GM23338 (cell line): Measurements from ENCODE around the gene CERS3. TPM values are rescaled to one million over a fixed set of nuclear protein-coding genes. Genes with fewer than 3 reads are reported as not detected.

ENCODE experiments used
- ATAC-seq: fragments of 200-7000 bp; cut with Tn5 transposase; 3 replicates; pipeline ENCODE4 v1.9.1; 2020
- DNase-seq: peaks from one replicate; pipeline ENCODE4 v3.0.0-alpha.2; 2015; ENCODE audit warnings: low spot score
- H2AFZ ChIP-seq: fragments of 200-600 bp; sonication (generic); 2 replicates; pipeline ENCODE4 v1.8.0; 2016; ENCODE audit warnings: antibody characterized with exemption, mild to moderate bottlenecking, moderate library complexity
- H3F3A ChIP-seq: fragments of 200-600 bp; sonication (generic); replicated peaks from 2 replicates; pipeline ENCODE4 v1.8.0; 2017; ENCODE audit warnings: antibody characterized with exemption, mixed run types, low read depth
- H3K27ac ChIP-seq: fragments of 200-600 bp; sonication (generic); 2 replicates; pipeline ENCODE4 v1.6.1; 2016; ENCODE audit warnings: low read depth
- H3K27me3 ChIP-seq: fragments of 200-600 bp; sonication (generic); 2 replicates; pipeline ENCODE4 v1.8.0; 2016; ENCODE audit warnings: mild to moderate bottlenecking, mixed run types, moderate library complexity; ENCODE audit not compliant: insufficient read depth
- H3K36me3 ChIP-seq: fragments of 200-600 bp; sonication (generic); 2 replicates; pipeline ENCODE4 v1.8.0; 2016; ENCODE audit warnings: mild to moderate bottlenecking; ENCODE audit not compliant: insufficient read depth
- H3K4me1 ChIP-seq: fragments of 200-600 bp; sonication (generic); 2 replicates; pipeline ENCODE4 v1.8.0; 2016; ENCODE audit warnings: mild to moderate bottlenecking, moderate library complexity; ENCODE audit not compliant: insufficient read depth
- H3K4me2 ChIP-seq: fragments of 200-600 bp; sonication (generic); 2 replicates; pipeline ENCODE4 v1.7.1; 2017; ENCODE audit warnings: mixed run types
- H3K4me3 ChIP-seq: fragments of 200-600 bp; sonication (generic); 2 replicates; pipeline ENCODE4 v1.6.1; 2016; ENCODE audit warnings: mixed run types
- H3K79me2 ChIP-seq: fragments of 200-600 bp; sonication (generic); replicated peaks from 2 replicates; pipeline ENCODE4 v1.8.0; 2017; ENCODE audit warnings: mild to moderate bottlenecking; ENCODE audit not compliant: insufficient read depth
- H3K9me2 ChIP-seq: fragments of 200-600 bp; sonication (generic); 2 replicates; pipeline ENCODE4 v1.8.0; 2017; ENCODE audit not compliant: insufficient read depth
- H4K20me1 ChIP-seq: fragments of 200-600 bp; sonication (generic); replicated peaks from 2 replicates; pipeline ENCODE4 v1.8.0; 2017; ENCODE audit warnings: mild to moderate bottlenecking; ENCODE audit not compliant: insufficient read depth
- H3K27ac Mint-ChIP-seq: 2 replicates; pipeline ENCODE4 v1.8.0; 2020; ENCODE audit warnings: inconsistent platforms, mild to moderate bottlenecking, moderate library complexity, mixed read lengths
- H3K27me3 Mint-ChIP-seq: 3 replicates; pipeline ENCODE4 v1.8.0; 2022; ENCODE audit warnings: low read depth, mild to moderate bottlenecking, moderate library complexity, mixed read lengths, inconsistent platforms; ENCODE audit not compliant: insufficient read depth, poor library complexity
- H3K36me3 Mint-ChIP-seq: 3 replicates; pipeline ENCODE4 v1.8.0; 2021; ENCODE audit warnings: low read depth, mild to moderate bottlenecking, inconsistent platforms, moderate library complexity, mixed read lengths
- H3K4me1 Mint-ChIP-seq: 3 replicates; pipeline ENCODE4 v1.8.0; 2020; ENCODE audit warnings: mild to moderate bottlenecking, inconsistent platforms, mixed read lengths
- H3K4me3 Mint-ChIP-seq: 3 replicates; pipeline ENCODE4 v1.8.0; 2021; ENCODE audit warnings: moderate library complexity, mild to moderate bottlenecking, inconsistent platforms, mixed read lengths
- H3K9me3 Mint-ChIP-seq: 3 replicates; pipeline ENCODE4 v1.8.0; 2020; ENCODE audit warnings: moderate library complexity, mild to moderate bottlenecking, inconsistent platforms, mixed read lengths
- CREB1 ChIP-seq: fragments of 250-450 bp; sonication (Bioruptor Pico); IDR thresholded peaks from 2 replicates; pipeline ENCODE4 v1.5.0; 2020; ENCODE audit warnings: low read depth, mild to moderate bottlenecking, moderate library complexity
- CTCF ChIP-seq, 2 experiments: fragments of 200-600 bp in 1 of 2; sonication (generic) in 1 of 2; conservative IDR thresholded peaks; 2 replicates each; pipeline versions ENCODE4 v1.5.1 to v1.6.1; 2016 to 2017; ENCODE audit warnings: antibody characterized with exemption in 2 of 2, low read depth in 2 of 2, mild to moderate bottlenecking in 2 of 2, moderate library complexity in 1 of 2
- ETS1 ChIP-seq: IDR thresholded peaks from 2 replicates; pipeline ENCODE4 v1.6.1; 2016; ENCODE audit warnings: antibody characterized with exemption
- EZH2 ChIP-seq: fragments of 200-600 bp; sonication (generic); IDR thresholded peaks from one replicate; pipeline ENCODE4 v1.8.0; 2017; ENCODE audit warnings: antibody characterized with exemption, mild to moderate bottlenecking, low read depth; ENCODE audit not compliant: unreplicated experiment
- EZH2phosphoT487 ChIP-seq: fragments of 200-600 bp; sonication (generic); IDR thresholded peaks from one replicate; pipeline ENCODE4 v1.8.1; 2018; ENCODE audit warnings: antibody characterized with exemption; ENCODE audit not compliant: unreplicated experiment
- JUNB ChIP-seq: IDR thresholded peaks from one replicate; pipeline ENCODE4 v1.6.1; 2016; ENCODE audit warnings: antibody characterized with exemption; ENCODE audit not compliant: unreplicated experiment
- NANOG ChIP-seq: IDR thresholded peaks from 2 replicates; pipeline ENCODE4 v1.6.1; 2016; ENCODE audit warnings: antibody characterized with exemption, borderline replicate concordance
- POLR2AphosphoS5 ChIP-seq: IDR thresholded peaks from 2 replicates; pipeline ENCODE4 v1.6.1; 2016; ENCODE audit warnings: antibody characterized with exemption, low read depth
- REST ChIP-seq: IDR thresholded peaks from one replicate; pipeline ENCODE4 v1.6.1; 2018; ENCODE audit warnings: antibody characterized with exemption; ENCODE audit not compliant: unreplicated experiment
- STAT1 ChIP-seq: IDR thresholded peaks from one replicate; pipeline ENCODE4 v1.6.1; 2016; ENCODE audit warnings: antibody characterized with exemption; ENCODE audit not compliant: unreplicated experiment
- ZNF114 ChIP-seq: fragments of 250-450 bp; sonication (Bioruptor Pico); IDR thresholded peaks from 2 replicates; pipeline ENCODE4 v1.5.0; 2020; ENCODE audit warnings: mild to moderate bottlenecking, moderate library complexity
- ZNF331 ChIP-seq: fragments of 250-450 bp; sonication (Bioruptor Pico); IDR thresholded peaks from 2 replicates; pipeline ENCODE4 v1.5.0; 2020; ENCODE audit warnings: low read depth, mild to moderate bottlenecking, moderate library complexity
- ZNF462 ChIP-seq: fragments of 250-450 bp; sonication (Bioruptor Pico); IDR thresholded peaks from 2 replicates; pipeline ENCODE4 v1.5.0; 2020; ENCODE audit warnings: mild to moderate bottlenecking, moderate library complexity
- polyA plus RNA-seq: library from polyadenylated mRNA; unstranded; fragments of >200 nt; fragmentation: Nextera tagmentation; extraction: Ambion mirVana; gene quantifications from 2 replicates; pipeline ENCODE4 v1.2.1, GENCODE V29; 2016
- total RNA-seq: library from RNA; depleted of rRNA; stranded (reverse); fragments of >200 nt; shearing (Covaris generic); gene quantifications from 2 replicates; pipeline ENCODE4 v1.2.3, GENCODE V29; 2014

CERS3 gene
- total and polyA plus RNA-seq, 2 experiments from 2014 or later: 1.8 to 2.2 TPM

GRCh38 chr15:100405179-100405578 lies 123.6 kb downstream of the CERS3 start:
- H3K9me2 ChIP-seq: no peaks in the 10 kb centered on the region; the same call in 1 of the 2 replicates
- H3K27ac ChIP-seq: no peak overlapping the region
- no peaks in the 10 kb centered on the region for H3F3A ChIP-seq
- Mint-ChIP-seq H3K4me3 (no peak overlapping the region), H3K27me3 (peaks cover 4% of the 10 kb centered on the region), H3K4me1 (no peaks in the 10 kb centered on the region), H3K27ac (no peak overlapping the region), H3K36me3 (peaks cover 7% of the 10 kb centered on the region), H3K9me3 (peaks cover 16% of the 10 kb centered on the region)
- no peak overlapping the region for H2AFZ ChIP-seq
- no peaks in the 10 kb centered on the region for H3K4me1 ChIP-seq
- TF ChIP-seq JUNB (no peak), ETS1 (no peak), EZH2 (no peak), STAT1 (no peak), CTCF (conservative IDR thresholded peaks at IDR 0.05; ENCODE audit: low read depth in 2 of 2) (no peak), ZNF331 (CRISPR knock-in tag) (no peak), POLR2AphosphoS5 (no peak), ZNF114 (CRISPR knock-in tag) (no peak), REST (no peak), ZNF462 (CRISPR knock-in tag) (no peak), CREB1 (no peak), NANOG (no peak), EZH2phosphoT487 (no peak)
- H3K4me2 ChIP-seq: no peak overlapping the region
- no peak for ATAC-seq
- no peaks in the 10 kb centered on the region for H3K36me3 ChIP-seq
- no peaks in the 10 kb centered on the region for H3K27me3 ChIP-seq
- no peaks in the 10 kb centered on the region for H4K20me1 ChIP-seq
- no peak overlapping the region for H3K4me3 ChIP-seq
- no peaks in the 10 kb centered on the region for H3K79me2 ChIP-seq
- DNase-seq: no peak
